GM13977 (cell line): ENCODE measurements around the gene ZBP1.
A peak's percentile ranks its signal among the peaks of the same experiment; 100 is the strongest.

Experiments
- DNase-seq: peaks from one replicate; pipeline ENCODE4 v3.0.0; 2012; ENCODE audit warnings: low spot score
- CTCF ChIP-seq: IDR thresholded peaks from 2 replicates; pipeline ENCODE4 v1.5.1; 2012; ENCODE audit warnings: mild to moderate bottlenecking, control low read depth; ENCODE audit not compliant: insufficient read depth; ENCODE audit errors: extremely low read depth, missing control alignments
- in situ Hi-C: fragments of 300-500 bp; cut with MboI; formaldehyde crosslinking; loops from one replicate; pipeline ENCODE4 v1.12.0; 2022; ENCODE audit warnings: low sequenced_read_pairs, low pct_unique_long_range_greater_than_20kb, mixed read lengths, inconsistent platforms; ENCODE audit not compliant: unreplicated experiment

ZBP1 gene

GRCh38 chr20:57661746-57662455 is 41.7 kb upstream of the ZBP1 start:
- no peak for TF ChIP-seq CTCF

GRCh38 chr20:57660922-57661745 is 40.9 kb upstream of the ZBP1 start:
- DNase-seq: peak; percentile 11
- in situ Hi-C loops: no loop called here
- no peak for TF ChIP-seq CTCF

More at GRCh38 chr20:57661746-57662455, 41.7 kb upstream of the ZBP1 start:
- in situ Hi-C loops: no loop called here
- no peak for DNase-seq

GRCh38 chr20:57660181-57660921 is 40.1 kb upstream of the ZBP1 start:
- in situ Hi-C loops: no loop called here
- no peak for TF ChIP-seq CTCF
- no peak for DNase-seq

GRCh38 chr20:57659517-57660180 is 39.4 kb upstream of the ZBP1 start:
- TF ChIP-seq CTCF: no peak
- in situ Hi-C loops: loop anchor here (10.0 kb wide), 1 partner anchor 425 kb away; no protein-coding TSS in a partner anchor
- peak; percentile 27 for DNase-seq

- TF ChIP-seq CTCF: no peak
- DNase-seq: peak; percentile 28
- in situ Hi-C loops: loop anchor here (10.0 kb wide), 1 partner anchor 426 kb away; no protein-coding TSS in a partner anchor
These were observed 38.7 kb upstream of the ZBP1 start for GRCh38 chr20:57658833-57659516.
